Fibroblast of lung (primary cell): ENCODE measurements around the gene APEX2. TPM values are rescaled to one million over a fixed set of nuclear protein-coding genes. Genes with fewer than 3 reads are reported as not detected.
"Not testable (repeated sequence)": the region's sequence is repeated elsewhere in the genome, so short reads cannot be mapped to it uniquely, and the experiment has no call there.

Experiments
- DNase-seq, 2 donors: peaks; one replicate each; pipeline versions ENCODE4 v3.0.0 to v3.0.0-alpha.2; 2010; ENCODE audit warnings: low read depth in 2 of 2
- H2AFZ ChIP-seq: 2 replicates; pipeline ENCODE4 v1.5.1; 2012; ENCODE audit warnings: low read length, control low read depth, inconsistent platforms
- H3K27ac ChIP-seq: 2 replicates; pipeline ENCODE4 v1.5.1; 2011; ENCODE audit warnings: low read length, control low read depth; ENCODE audit not compliant: insufficient read depth
- H3K27me3 ChIP-seq: 2 replicates; pipeline ENCODE4 v1.5.1; 2011; ENCODE audit warnings: mild to moderate bottlenecking, low read length; ENCODE audit not compliant: control insufficient read depth, insufficient read depth
- H3K36me3 ChIP-seq: 2 replicates; pipeline ENCODE4 v1.5.1; 2011; ENCODE audit warnings: low read length; ENCODE audit not compliant: control insufficient read depth, insufficient read depth
- H3K4me1 ChIP-seq: 2 replicates; pipeline ENCODE4 v1.5.1; 2011; ENCODE audit warnings: low read length; ENCODE audit not compliant: control insufficient read depth, insufficient read depth; ENCODE audit errors: extremely low read depth
- H3K4me2 ChIP-seq: 2 replicates; pipeline ENCODE4 v1.5.1; 2011; ENCODE audit warnings: low read length, control low read depth; ENCODE audit not compliant: insufficient read depth; ENCODE audit errors: extremely low read depth
- H3K4me3 ChIP-seq, 4 experiments: fragments of 200-600 bp in 1 of 4; sonication (generic) in 1 of 4; replicated peaks in 1 of 4; 2 replicates each; pipeline ENCODE4 v1.5.1; 2011 to 2016; ENCODE audit warnings: low read length in 4 of 4, low read depth in 3 of 4, mild to moderate bottlenecking in 3 of 4, control low read depth in 2 of 4, inconsistent platforms in 1 of 4, mixed read lengths in 1 of 4; ENCODE audit not compliant: insufficient read depth in 1 of 4; ENCODE audit errors: control extremely low read depth in 1 of 4
- H3K79me2 ChIP-seq: 2 replicates; pipeline ENCODE4 v1.5.1; 2012; ENCODE audit warnings: mild to moderate bottlenecking, low read length, inconsistent platforms; ENCODE audit not compliant: control insufficient read depth, insufficient read depth
- H3K9ac ChIP-seq: 2 replicates; pipeline ENCODE4 v1.5.1; 2011; ENCODE audit warnings: mild to moderate bottlenecking, low read length, control low read depth; ENCODE audit not compliant: insufficient read depth
- H3K9me3 ChIP-seq: 2 replicates; pipeline ENCODE4 v1.5.1; 2012; ENCODE audit warnings: low read depth, low read length; ENCODE audit not compliant: control insufficient read depth, insufficient read depth
- H4K20me1 ChIP-seq: 2 replicates; pipeline ENCODE4 v1.5.1; 2011; ENCODE audit warnings: low read length; ENCODE audit not compliant: control insufficient read depth, insufficient read depth; ENCODE audit errors: extremely low read depth
- EZH2 ChIP-seq: IDR thresholded peaks from 2 replicates; pipeline ENCODE4 v1.5.1; 2012; ENCODE audit warnings: low read length, control low read depth, mild to moderate bottlenecking; ENCODE audit errors: missing control alignments
- polyA plus RNA-seq, 2 donors: library from polyadenylated mRNA; depleted of rRNA in 1 of 2; stranded (reverse) in 1 of 2; unstranded in 1 of 2; fragments of >200 nt; gene quantifications; 2 replicates each; pipeline ENCODE4 v1.2.1, GENCODE V29; 2011 to 2012; ENCODE audit warnings: missing spikeins in 1 of 2
- total RNA-seq: library from RNA; depleted of rRNA; stranded (reverse); fragments of >200 nt; gene quantifications from 2 replicates; pipeline ENCODE4 v1.2.1, GENCODE V29; 2014
- TF ChIP-seq, protein P1 (sequence below), 2 donors: IDR thresholded peaks in 1 of 2; conservative IDR thresholded peaks in 1 of 2; 1 replicate in 1 of 2; 2 replicates in 1 of 2; pipeline ENCODE4 v1.5.1; 2011 to 2012; ENCODE audit warnings: low read length in 2 of 2, control low read depth in 1 of 2, inconsistent platforms in 1 of 2, low read depth in 1 of 2, mild to moderate bottlenecking in 1 of 2

Gene APEX2
- total and polyA plus RNA-seq, 2 donors (not counting 1 experiment from before 2014, with no cell fraction given): 4.8 to 11.0 TPM

DNA sequence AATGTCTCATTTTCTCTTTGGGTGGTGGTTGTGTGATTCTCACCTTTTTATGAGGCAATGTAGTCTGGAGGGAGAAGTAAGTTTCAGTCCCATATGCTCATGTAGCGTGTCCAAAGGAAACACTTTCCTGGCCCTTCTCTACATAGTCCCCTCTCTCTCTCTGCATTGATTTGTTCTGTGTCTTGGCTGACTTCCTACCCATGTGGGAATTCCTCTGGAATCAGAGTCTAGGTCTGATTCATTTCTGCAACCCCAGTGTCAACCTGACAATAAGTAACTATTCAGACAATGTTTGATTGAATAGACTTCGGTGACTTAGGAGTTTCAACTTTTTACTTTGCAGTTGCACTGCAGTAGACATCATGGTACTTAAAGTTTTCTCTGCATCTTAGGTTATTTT lies 33.3 kb downstream of the APEX2 start:
- peak in 1 of 2 donors; percentile 2 for DNase-seq
- H3K4me2 ChIP-seq: no peak overlapping the region
- no peak overlapping the region for H2AFZ ChIP-seq
- no peaks in the 10 kb centered on the region for H3K79me2 ChIP-seq
- no peaks in the 10 kb centered on the region for H3K36me3 ChIP-seq
- H3K9me3 ChIP-seq: no peaks in the 10 kb centered on the region
- H3K4me3 ChIP-seq: no peak overlapping the region
- TF ChIP-seq, protein P1, sequence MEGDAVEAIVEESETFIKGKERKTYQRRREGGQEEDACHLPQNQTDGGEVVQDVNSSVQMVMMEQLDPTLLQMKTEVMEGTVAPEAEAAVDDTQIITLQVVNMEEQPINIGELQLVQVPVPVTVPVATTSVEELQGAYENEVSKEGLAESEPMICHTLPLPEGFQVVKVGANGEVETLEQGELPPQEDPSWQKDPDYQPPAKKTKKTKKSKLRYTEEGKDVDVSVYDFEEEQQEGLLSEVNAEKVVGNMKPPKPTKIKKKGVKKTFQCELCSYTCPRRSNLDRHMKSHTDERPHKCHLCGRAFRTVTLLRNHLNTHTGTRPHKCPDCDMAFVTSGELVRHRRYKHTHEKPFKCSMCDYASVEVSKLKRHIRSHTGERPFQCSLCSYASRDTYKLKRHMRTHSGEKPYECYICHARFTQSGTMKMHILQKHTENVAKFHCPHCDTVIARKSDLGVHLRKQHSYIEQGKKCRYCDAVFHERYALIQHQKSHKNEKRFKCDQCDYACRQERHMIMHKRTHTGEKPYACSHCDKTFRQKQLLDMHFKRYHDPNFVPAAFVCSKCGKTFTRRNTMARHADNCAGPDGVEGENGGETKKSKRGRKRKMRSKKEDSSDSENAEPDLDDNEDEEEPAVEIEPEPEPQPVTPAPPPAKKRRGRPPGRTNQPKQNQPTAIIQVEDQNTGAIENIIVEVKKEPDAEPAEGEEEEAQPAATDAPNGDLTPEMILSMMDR (conservative IDR thresholded peaks at IDR 0.05 in 1 of 2, IDR thresholded peaks at IDR 0.05 in 1 of 2; ENCODE audit: low read depth in 1 of 2, low read length in 2 of 2): no peak
- no peak for TF ChIP-seq EZH2
- H3K27me3 ChIP-seq: no peaks in the 10 kb centered on the region
- no peak overlapping the region for H3K27ac ChIP-seq
- no peaks in the 10 kb centered on the region for H3K4me1 ChIP-seq
- no peaks in the 10 kb centered on the region for H4K20me1 ChIP-seq
- H3K9ac ChIP-seq: no peak overlapping the region

DNA sequence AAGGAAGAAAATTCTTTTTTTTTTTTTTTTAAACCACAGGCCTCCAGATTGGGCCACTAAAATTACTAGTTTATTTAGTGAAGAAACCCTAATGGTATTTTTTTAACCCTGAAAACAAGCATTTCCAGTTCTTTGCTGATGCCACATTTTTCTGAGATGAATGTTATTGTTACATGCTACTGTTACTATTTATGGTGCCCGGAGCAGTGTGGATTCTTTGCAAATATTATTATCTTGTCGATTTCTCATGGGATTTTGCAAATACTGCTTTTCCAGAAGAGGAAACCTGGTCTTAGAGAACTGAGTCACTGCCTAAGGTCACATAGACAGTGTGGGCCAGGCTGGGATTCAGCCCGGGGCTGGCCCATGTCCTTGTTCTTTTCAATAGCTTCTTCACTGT lies 39.3 kb downstream of the APEX2 start:
- Histone ChIP-seq H3K9ac (no peak overlapping the region), H3K79me2 (no peaks in the 10 kb centered on the region), H3K4me3 (no peak overlapping the region), H3K9me3 (no peaks in the 10 kb centered on the region), H3K36me3 (no peaks in the 10 kb centered on the region), H3K27me3 (no peaks in the 10 kb centered on the region), H4K20me1 (no peaks in the 10 kb centered on the region), H2AFZ (no peak overlapping the region), H3K27ac (no peak overlapping the region), H3K4me1 (no peaks in the 10 kb centered on the region), H3K4me2 (no peak overlapping the region)
- TF ChIP-seq, protein P1 (conservative IDR thresholded peaks at IDR 0.05 in 1 of 2, IDR thresholded peaks at IDR 0.05 in 1 of 2; ENCODE audit: low read depth in 1 of 2, low read length in 2 of 2): no peak
- no peak for TF ChIP-seq EZH2
- peak; percentile 0 to 21 for DNase-seq

DNA sequence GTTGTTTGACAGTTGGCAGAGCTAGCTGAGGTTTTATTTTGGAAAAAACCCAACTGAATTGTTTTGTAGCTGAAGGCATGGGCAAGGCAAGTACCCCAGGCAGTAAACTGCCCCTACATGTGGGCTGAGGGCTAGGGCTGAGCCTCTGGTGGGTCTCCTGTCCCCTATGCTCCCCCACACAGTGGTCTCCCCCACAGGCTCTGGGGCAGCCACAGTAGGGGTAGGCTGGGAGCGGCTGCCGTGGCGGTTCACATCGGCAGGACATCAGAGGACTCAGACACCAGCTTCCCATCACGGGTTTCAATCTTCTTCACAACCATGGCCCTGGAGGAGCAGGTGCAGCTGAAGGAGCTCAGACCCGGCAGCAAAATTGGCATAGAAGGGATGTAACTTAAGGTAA lies 41.4 kb downstream of the APEX2 start:
- no peak overlapping the region for H3K27ac ChIP-seq
- H2AFZ ChIP-seq: no peak overlapping the region
- H3K36me3 ChIP-seq: no peaks in the 10 kb centered on the region
- TF ChIP-seq, protein P1 (conservative IDR thresholded peaks at IDR 0.05 in 1 of 2, IDR thresholded peaks at IDR 0.05 in 1 of 2; ENCODE audit: low read depth in 1 of 2, low read length in 2 of 2): no peak
- no peak for TF ChIP-seq EZH2
- H3K79me2 ChIP-seq: no peaks in the 10 kb centered on the region
- no peak overlapping the region for H3K4me3 ChIP-seq
- H3K4me2 ChIP-seq: no peak overlapping the region
- no peaks in the 10 kb centered on the region for H3K9me3 ChIP-seq
- H3K27me3 ChIP-seq: no peaks in the 10 kb centered on the region
- H4K20me1 ChIP-seq: no peaks in the 10 kb centered on the region
- no peaks in the 10 kb centered on the region for H3K4me1 ChIP-seq
- no peak overlapping the region for H3K9ac ChIP-seq
- DNase-seq: no peak

DNA sequence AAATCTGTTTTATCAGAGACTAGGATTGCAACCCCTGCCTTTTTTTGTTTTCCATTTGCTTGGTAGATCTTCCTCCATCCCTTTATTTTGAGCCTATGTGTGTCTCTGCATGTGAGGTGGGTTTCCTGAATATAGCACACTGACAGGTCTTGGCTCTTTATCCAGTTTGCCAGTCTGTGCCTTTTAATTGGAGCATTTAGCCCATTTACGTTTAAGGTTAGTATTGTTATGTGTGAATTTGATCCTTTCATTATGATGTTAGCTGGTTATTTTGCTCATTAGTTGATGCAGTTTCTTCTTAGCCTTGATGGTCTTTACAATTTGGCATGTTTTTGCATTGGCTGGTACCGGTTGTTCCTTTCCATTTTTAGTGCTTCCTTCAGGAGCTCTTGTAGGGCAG lies 50.4 kb downstream of the APEX2 start:
- not testable (repeated sequence) for H3K4me2 ChIP-seq, H2AFZ ChIP-seq, H3K9ac ChIP-seq, H4K20me1 ChIP-seq, H3K36me3 ChIP-seq, H3K9me3 ChIP-seq, H3K4me3 ChIP-seq, H3K27me3 ChIP-seq, H3K4me1 ChIP-seq, DNase-seq, H3K79me2 ChIP-seq, H3K27ac ChIP-seq
